GM10266 (cell line): ENCODE measurements around the gene AMBP.

ENCODE experiments used
- DNase-seq: peaks from one replicate; pipeline ENCODE4 v3.0.0; 2012; ENCODE audit errors: extremely low spot score
- CTCF ChIP-seq: IDR thresholded peaks from 2 replicates; pipeline ENCODE4 v1.5.1; 2012; ENCODE audit warnings: mild to moderate bottlenecking, low read depth; ENCODE audit not compliant: control insufficient read depth, insufficient read depth; ENCODE audit errors: missing control alignments

AMBP gene

GRCh38 chr9:114122136-114123027 lies 44.3 kb upstream of the AMBP start:
- no peak for DNase-seq
- no peak for TF ChIP-seq CTCF

- no peak for TF ChIP-seq CTCF
- no peak for DNase-seq
Measured at GRCh38 chr9:114121227-114122135, 43.4 kb upstream of the AMBP start.

- DNase-seq: no peak
- TF ChIP-seq CTCF: no peak
Measured at GRCh38 chr9:114120192-114121014, 42.3 kb upstream of the AMBP start.

GRCh38 chr9:114119242-114120191 lies 41.4 kb upstream of the AMBP start:
- no peak for DNase-seq
- no peak for TF ChIP-seq CTCF

GRCh38 chr9:114117996-114118830 lies 40.1 kb upstream of the AMBP start:
- DNase-seq: no peak
- no peak for TF ChIP-seq CTCF

GRCh38 chr9:114117614-114117995 lies 39.5 kb upstream of the AMBP start:
- TF ChIP-seq CTCF: no peak
- no peak for DNase-seq
